ENCODE data around the gene FBXO2.
"Not testable (repeated sequence)": the region's sequence is repeated elsewhere in the genome, so short reads cannot be mapped to it uniquely, and the experiment has no call there.

FBXO2 gene

GRCh38 chr1:11653101-11653860 is 948 bp downstream of the FBXO2 start:
- DNase-seq (ENCODE audit: low read depth), result no peak

DNA sequence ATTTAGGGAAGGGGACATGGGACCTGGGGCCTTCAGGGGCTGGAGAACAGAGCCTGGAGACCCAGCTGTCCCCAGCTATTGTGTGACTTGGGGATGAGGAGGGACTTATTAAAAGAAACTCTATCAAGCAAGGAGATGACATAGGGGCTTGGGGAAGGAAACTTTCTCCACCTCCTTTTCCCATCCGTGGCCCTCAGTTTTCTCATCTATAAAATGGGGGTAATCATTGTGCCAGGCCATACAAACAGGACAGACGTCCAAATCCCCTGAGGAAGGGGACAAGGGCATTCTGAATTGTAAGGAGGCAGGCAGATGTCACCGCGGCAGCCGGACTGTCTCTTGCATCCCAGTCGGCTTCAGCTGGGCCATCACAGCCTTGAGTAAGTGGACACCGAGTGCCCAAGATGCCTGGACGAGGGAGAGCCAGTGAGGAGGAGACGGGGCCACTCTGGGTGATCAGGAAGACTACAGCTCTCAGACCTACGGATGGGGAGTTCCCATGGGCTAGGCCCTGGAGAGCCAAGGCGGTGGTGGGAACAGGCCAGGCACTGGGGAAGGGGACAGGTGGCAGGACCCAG is 1.9 kb downstream of the FBXO2 start:
- no peak for DNase-seq (ENCODE audit: low read depth)

GRCh38 chr1:11651017-11651416 is 3.2 kb downstream of the FBXO2 start:
- no peak for DNase-seq (ENCODE audit: low read depth)

DNA sequence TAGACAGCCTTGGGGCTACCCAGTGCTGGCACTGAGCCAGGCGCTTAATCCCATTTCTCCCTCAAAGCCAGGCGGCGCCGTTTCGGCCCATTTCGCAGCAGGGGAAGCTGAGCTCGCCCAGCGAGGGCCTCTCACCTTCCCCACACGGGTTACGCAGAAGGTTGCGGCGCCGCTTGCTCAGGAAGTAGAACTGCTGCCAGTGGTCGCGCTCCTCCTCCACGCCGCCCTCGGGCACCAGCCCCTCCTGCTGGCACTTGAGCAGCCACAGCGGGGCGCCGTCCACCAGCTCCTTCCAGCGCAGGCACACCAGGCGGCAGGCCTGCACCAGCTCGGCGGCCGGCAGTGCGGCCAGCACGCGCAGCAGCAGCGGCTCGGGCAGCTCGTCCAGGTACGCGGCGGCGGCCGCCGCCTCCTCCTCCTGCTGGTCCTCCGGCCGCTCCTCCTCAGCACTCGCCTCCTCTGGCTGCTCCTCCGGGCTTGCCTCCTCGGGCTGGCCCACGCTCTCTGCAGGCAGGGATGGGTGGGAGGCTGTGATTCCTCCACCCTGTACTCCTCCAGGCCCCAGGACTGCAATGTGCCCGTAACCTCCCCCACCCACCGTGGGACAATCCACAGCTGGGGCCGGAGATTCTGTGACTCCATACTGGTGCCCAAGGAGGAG is 3.8 kb downstream of the FBXO2 start:
- DNase-seq (ENCODE audit: low read depth), result no peak

DNA sequence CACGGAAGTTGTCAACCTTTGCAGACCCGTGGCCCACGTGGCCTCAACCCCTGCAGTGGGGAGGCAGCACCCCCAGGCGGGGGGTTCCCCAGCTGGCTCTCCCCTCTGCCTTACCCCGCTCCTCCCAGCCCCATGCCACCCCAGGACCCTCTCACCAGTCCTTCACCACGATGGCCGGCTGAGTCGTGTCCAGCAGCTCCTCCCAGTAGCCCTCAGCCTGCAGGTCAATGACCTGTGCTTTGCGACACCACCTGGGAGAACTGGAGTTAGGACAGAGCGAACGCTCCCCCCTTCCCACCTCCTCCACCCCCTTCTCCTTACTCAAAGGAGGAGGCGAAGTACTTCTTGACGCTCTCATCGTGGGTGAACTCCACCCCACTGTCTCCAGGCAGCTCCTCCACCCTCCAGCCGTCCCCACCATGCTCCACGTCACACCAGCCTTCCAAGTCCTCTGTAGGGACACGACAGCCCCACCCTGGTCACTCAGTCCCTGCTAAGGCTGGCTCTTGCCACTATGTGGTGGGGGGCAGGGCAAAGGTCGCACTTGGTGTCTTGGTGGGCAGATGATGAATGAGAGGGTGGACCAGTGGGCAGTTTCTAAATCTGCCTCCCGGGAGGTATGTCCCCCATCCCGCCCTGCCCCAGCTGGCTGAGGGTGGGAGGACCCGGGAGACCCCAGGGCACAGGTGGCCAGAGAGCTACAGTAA is 4.5 kb downstream of the FBXO2 start:
- DNase-seq (ENCODE audit: low read depth), result no peak

- no peak for DNase-seq (ENCODE audit: low read depth)
Measured at GRCh38 chr1:11649237-11649623, 5.0 kb downstream of the FBXO2 start.

- no peak for DNase-seq (ENCODE audit: low read depth)
Measured at GRCh38 chr1:11648732-11649158, 5.5 kb downstream of the FBXO2 start.

- no peak for DNase-seq (ENCODE audit: low read depth)
Measured at GRCh38 chr1:11648039-11648438, 6.2 kb downstream of the FBXO2 start.

GRCh38 chr1:11647333-11647732 is 6.9 kb downstream of the FBXO2 start:
- no peak for DNase-seq (ENCODE audit: low read depth)

DNA sequence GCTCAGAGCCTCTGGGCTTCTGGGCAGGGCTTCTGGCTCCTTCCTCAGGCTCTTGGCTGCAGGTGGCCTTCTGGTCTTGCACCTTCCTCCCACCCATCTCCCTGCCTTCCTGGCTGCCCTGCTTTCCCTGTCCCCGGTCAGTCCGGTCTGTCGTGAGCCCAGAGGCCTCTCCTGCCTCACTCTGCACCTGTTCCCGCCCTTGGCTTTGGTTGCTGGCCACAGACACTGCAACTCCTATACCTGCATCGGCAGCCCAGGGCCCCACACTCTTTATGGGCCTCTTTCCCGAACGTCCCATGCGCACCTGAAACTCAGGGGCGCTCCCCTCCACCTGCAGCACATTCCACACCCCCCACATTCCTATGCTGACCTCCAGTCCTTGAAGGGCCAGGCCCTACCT is 7.9 kb downstream of the FBXO2 start:
- DNase-seq (ENCODE audit: low read depth), result no peak

GRCh38 chr1:11645670-11646265 is 8.5 kb downstream of the FBXO2 start:
- no peak for DNase-seq (ENCODE audit: low read depth)

DNA sequence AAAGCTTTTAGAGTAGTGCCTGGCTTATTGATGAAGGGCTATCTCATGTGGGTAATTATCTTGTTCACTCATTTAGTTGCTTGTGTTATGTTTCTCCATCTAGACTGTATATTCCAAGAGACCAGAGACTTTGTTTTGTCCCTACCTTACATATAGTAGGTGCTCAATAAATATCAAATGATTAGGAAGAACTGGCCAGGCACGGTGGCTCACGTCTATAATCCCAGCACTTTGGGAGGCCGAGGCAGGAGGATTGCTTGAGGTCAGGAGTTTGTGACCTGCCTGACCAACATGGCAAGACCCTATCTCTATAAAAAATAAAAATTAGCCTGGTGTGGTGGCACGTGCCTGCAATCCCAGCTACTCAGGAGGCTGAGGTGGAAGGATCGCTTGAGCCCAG is 9.0 kb downstream of the FBXO2 start:
- no peak for DNase-seq (ENCODE audit: low read depth)

- no peak for DNase-seq (ENCODE audit: low read depth)
Measured at GRCh38 chr1:11643782-11644181, 10.4 kb downstream of the FBXO2 start.

DNA sequence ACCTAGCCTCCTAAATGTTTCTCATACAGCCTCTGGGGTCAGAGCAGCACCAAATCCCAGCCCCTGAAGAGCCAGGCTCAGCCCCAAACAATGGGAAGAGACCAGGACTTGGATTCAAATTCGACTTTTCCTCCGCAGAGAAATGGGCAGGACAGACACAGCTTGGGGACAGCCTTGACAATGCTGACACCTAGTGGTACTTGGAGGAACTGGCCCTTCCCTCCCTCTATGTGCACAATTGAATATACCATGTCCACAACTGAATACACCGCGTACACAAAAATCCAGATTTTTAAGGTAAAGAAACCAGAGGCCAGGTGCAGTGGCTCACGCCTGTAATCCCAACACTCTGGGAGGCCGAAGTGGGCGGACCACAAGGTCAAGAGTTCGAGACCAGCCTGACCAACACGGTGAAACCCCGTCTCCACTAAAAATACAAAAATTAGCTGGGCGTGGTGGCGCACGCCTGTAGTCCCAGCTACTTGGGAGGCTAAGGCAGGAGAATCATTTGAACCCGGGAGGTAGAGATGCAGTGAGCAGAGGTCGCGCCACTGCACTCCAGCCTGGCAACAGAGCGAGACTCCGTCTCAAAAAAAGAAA is 11.7 kb downstream of the FBXO2 start:
- not testable (repeated sequence) for DNase-seq (ENCODE audit: low read depth)

DNA sequence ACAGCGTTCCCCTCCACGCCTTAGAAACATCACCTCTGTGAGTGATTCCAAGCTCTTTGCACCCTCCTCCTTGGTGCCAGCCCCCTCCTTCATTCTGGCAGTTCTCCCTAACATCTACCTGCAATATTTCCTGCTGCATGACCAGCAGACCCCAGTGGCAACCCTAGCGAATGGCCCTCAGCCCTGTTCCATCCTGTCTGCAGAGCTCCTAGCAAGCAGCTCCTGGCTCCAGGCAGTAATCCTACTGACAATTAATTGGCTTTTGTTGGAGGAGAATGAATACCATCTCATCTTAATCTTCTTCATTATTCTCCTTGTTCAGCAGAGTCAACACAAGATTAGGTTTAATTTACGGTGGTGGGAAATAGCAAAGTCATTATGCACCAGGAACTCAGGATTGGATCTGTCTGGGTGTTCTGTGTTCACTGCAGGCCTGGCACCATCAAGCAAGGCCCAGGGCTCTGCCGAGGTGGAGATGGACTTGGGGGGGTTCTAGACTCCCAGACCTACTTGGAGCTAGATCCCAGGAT is 12.4 kb downstream of the FBXO2 start:
- DNase-seq (ENCODE audit: low read depth), result no peak

GRCh38 chr1:11640944-11641343 is 13.3 kb downstream of the FBXO2 start:
- DNase-seq (ENCODE audit: low read depth), result no peak

DNA sequence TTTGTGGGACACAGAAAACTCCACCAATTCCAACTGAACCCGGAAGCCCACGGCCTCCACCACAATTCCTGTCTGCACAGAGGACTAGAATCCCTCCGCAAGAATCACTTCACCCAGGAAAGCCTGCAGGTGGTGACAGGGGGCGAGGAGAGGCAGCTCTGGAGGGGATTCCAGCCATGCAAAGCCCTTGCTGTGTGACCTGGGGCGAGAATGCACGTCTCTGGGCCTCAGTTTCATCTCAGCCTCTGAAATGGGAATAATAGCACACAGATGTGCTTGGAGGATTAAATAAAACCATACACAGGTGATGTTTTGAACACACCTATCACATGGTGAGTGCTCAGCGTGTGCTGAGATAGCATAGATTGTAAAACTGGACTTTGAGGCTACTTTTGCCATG is 14.1 kb downstream of the FBXO2 start:
- DNase-seq (ENCODE audit: low read depth), result no peak

- no peak for DNase-seq (ENCODE audit: low read depth)
Measured at GRCh38 chr1:11639372-11639771, 14.9 kb downstream of the FBXO2 start.

DNA sequence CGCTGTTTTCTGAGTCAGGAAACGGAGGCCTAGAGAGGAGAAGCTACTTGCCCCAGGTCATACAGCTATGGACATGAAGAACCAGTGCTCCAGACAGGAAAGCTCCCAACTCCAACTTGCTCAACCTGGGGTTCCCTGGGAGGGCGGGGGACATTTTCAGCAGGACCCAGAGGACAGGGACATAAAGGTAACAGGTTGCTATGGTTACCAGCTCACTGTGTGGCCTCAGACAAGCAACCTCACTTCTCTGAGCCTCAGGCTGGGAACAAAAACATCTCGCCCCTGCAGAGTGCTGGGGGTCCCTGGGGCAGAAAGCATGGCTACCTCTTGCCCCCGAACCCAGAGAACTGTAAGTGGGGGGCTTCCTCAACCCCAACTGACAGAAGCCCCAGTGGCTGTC is 16.1 kb downstream of the FBXO2 start:
- DNase-seq (ENCODE audit: low read depth), result no peak

DNA sequence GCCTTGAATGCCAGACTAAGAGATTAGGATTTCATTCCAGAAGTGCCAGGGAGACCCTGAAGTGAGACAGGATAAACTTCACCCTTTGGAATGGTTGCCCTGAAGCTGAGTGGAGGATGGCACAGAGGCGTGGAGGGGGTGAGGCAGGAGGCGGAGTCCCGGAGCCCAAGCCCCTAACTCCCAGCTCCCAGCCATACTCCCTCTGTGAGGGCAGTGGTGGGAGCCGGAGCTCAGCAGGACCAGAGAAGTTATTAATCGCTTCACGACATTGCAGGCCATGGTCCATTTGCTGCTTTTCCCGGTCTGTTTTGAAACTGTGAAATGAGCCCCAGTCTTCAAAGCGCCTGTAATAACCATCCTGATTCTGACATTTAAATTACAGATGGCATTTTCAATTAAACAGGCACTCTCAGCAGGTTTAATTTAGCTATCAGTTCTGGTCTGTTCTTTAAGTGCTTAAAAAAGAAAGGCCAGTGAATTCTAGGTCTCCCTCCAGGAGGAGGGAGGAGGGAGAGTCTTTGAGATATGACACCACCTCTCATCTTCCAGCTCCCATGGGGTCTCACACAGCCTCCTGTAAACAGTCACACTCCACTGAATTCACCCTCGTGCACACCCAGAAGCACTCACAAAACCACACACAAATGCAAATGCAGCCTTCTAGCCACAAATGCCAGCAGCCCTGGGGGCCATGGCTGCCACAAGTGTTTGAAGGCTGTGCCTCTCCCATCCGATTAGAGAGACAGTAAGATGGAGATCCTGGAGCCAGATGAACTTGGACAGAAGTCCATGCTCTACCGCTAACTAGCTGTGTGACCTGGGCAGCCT is 19.6 kb downstream of the FBXO2 start:
- DNase-seq (ENCODE audit: low read depth), result no peak
